Neural crest cell (in vitro differentiated cells): Measurements from ENCODE around the gene CRB2. TPM values are rescaled to one million over a fixed set of nuclear protein-coding genes. Genes with fewer than 3 reads are reported as not detected.
"Not testable (repeated sequence)": the region's sequence is repeated elsewhere in the genome, so short reads cannot be mapped to it uniquely, and the experiment has no call there.

Experiments
- DNase-seq: peaks from one replicate; pipeline ENCODE4 v3.0.0; 2021; ENCODE audit warnings: low read depth, mixed read lengths, low spot score
- H3K27ac Mint-ChIP-seq: one replicate; pipeline ENCODE4 v1.8.0; 2021; ENCODE audit warnings: mild to moderate bottlenecking, mixed read lengths; ENCODE audit not compliant: unreplicated experiment
- H3K27me3 Mint-ChIP-seq: 2 replicates; pipeline ENCODE4 v1.8.0; 2021; ENCODE audit warnings: low read depth, mild to moderate bottlenecking, mixed read lengths
- H3K36me3 Mint-ChIP-seq: 2 replicates; pipeline ENCODE4 v1.8.0; 2021; ENCODE audit warnings: low read depth, mild to moderate bottlenecking, mixed read lengths
- H3K4me1 Mint-ChIP-seq: 2 replicates; pipeline ENCODE4 v1.8.0; 2021; ENCODE audit warnings: mixed read lengths
- H3K4me3 Mint-ChIP-seq: one replicate; pipeline ENCODE4 v1.8.0; 2021; ENCODE audit warnings: mild to moderate bottlenecking, mixed read lengths
- H3K9me3 Mint-ChIP-seq: 2 replicates; pipeline ENCODE4 v1.8.0; 2021; ENCODE audit warnings: mixed read lengths
- CTCF ChIP-seq: fragments of 200-600 bp; sonication (generic); conservative IDR thresholded peaks from 2 replicates; pipeline ENCODE4 v1.5.0; 2021; ENCODE audit warnings: antibody characterized with exemption, mild to moderate bottlenecking
- total RNA-seq: library from RNA; stranded (reverse); gene quantifications from 2 replicates; pipeline ENCODE4 v1.2.1, GENCODE V29; 2021

CRB2 gene
- total RNA-seq, 1 donor from 2014 or later, result 80.5 TPM

- H3K27me3 Mint-ChIP-seq, result no peaks in the 10 kb centered on the region
- no peak overlapping the region for H3K27ac Mint-ChIP-seq
- DNase-seq, result no peak
- H3K4me1 Mint-ChIP-seq, result peaks cover 26% of the 10 kb centered on the region
- no peak overlapping the region for H3K4me3 Mint-ChIP-seq
- H3K36me3 Mint-ChIP-seq, result no peaks in the 10 kb centered on the region
- H3K9me3 Mint-ChIP-seq, result no peaks in the 10 kb centered on the region
- no peak for TF ChIP-seq CTCF
These were observed 36.8 kb downstream of the CRB2 start for GRCh38 chr9:123392802-123393201.

- no peak for TF ChIP-seq CTCF
- DNase-seq, result no peak
- Mint-ChIP-seq H3K4me1 (peaks cover 23% of the 10 kb centered on the region), H3K27ac (no peak overlapping the region), H3K27me3 (no peaks in the 10 kb centered on the region), H3K4me3 (no peak overlapping the region), H3K36me3 (no peaks in the 10 kb centered on the region), H3K9me3 (no peaks in the 10 kb centered on the region)
These were observed 38.6 kb downstream of the CRB2 start for GRCh38 chr9:123394291-123395235.

GRCh38 chr9:123395276-123395688, 39.3 kb downstream of the CRB2 start:
- DNase-seq, result no peak
- no peak for TF ChIP-seq CTCF
- H3K36me3 Mint-ChIP-seq, result no peaks in the 10 kb centered on the region

GRCh38 chr9:123395689-123396511, 39.9 kb downstream of the CRB2 start:
- H3K4me1 Mint-ChIP-seq, result peaks cover 20% of the 10 kb centered on the region
- H3K9me3 Mint-ChIP-seq, result no peaks in the 10 kb centered on the region
- H3K27ac Mint-ChIP-seq, result peak overlapping the region; percentile 81
- DNase-seq, result no peak
- H3K4me3 Mint-ChIP-seq, result no peak overlapping the region
- no peaks in the 10 kb centered on the region for H3K27me3 Mint-ChIP-seq
- H3K36me3 Mint-ChIP-seq, result no peaks in the 10 kb centered on the region
- TF ChIP-seq CTCF, result no peak

More at GRCh38 chr9:123395276-123395688, 39.3 kb downstream of the CRB2 start:
- H3K4me1 Mint-ChIP-seq, result peaks cover 20% of the 10 kb centered on the region
- H3K9me3 Mint-ChIP-seq, result no peaks in the 10 kb centered on the region
- no peaks in the 10 kb centered on the region for H3K27me3 Mint-ChIP-seq
- H3K27ac Mint-ChIP-seq, result no peak overlapping the region
- no peak overlapping the region for H3K4me3 Mint-ChIP-seq

- H3K4me1 Mint-ChIP-seq, result peaks cover 34% of the 10 kb centered on the region
These were observed 42.0 kb downstream of the CRB2 start for GRCh38 chr9:123397975-123398374.

DNA sequence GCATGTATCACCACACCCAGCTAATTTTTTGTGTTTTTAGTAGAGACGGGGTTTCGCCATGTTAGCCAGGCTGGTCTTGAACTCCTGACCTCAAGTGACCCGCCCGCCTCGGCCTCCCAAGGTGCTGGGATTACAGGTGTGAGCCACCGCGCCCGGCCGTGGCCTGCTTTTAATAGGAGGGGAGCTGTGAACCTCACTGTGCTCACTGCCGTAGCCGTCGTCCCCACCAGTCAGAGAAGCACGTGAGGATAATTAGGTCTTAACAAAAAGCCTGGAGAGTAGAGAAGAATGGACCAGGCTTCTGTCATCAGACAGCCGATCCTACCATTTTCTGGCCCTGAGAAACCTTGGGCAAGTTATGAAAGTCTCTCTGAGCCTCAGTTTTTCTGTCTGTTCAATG, 42.9 kb downstream of the CRB2 start:
- not testable (repeated sequence) for H3K36me3 Mint-ChIP-seq, DNase-seq, H3K27me3 Mint-ChIP-seq, H3K4me3 Mint-ChIP-seq, H3K9me3 Mint-ChIP-seq, H3K27ac Mint-ChIP-seq
- peaks cover 43% of the 10 kb centered on the region for H3K4me1 Mint-ChIP-seq

More at GRCh38 chr9:123397975-123398374, 42.0 kb downstream of the CRB2 start:
- DNase-seq, result no peak
- Mint-ChIP-seq H3K9me3 (no peaks in the 10 kb centered on the region), H3K27me3 (no peaks in the 10 kb centered on the region), H3K27ac (no peak overlapping the region), H3K36me3 (no peaks in the 10 kb centered on the region), H3K4me3 (no peak overlapping the region)
- no peak for TF ChIP-seq CTCF
